Parathyroid adenoma (tissue), 2 donors: ENCODE data around the gene IFRD2.

Source experiments
- H2AFZ ChIP-seq: fragments of 300-600 bp; sonication (generic); one replicate; pipeline ENCODE4 v1.7.0; 2017; ENCODE audit warnings: antibody characterized with exemption, mild to moderate bottlenecking
- H3K27ac ChIP-seq: fragments of 300-600 bp; sonication (generic); one replicate; pipeline ENCODE4 v1.7.0; 2017
- H3K27me3 ChIP-seq: fragments of 300-600 bp; sonication (generic); one replicate; pipeline ENCODE4 v1.7.0; 2017; ENCODE audit warnings: low read length; ENCODE audit not compliant: control insufficient read depth, insufficient read depth
- H3K36me3 ChIP-seq: fragments of 300-600 bp; sonication (generic); one replicate; pipeline ENCODE4 v1.7.0; 2017; ENCODE audit warnings: low read length; ENCODE audit not compliant: control insufficient read depth, insufficient read depth
- H3K4me1 ChIP-seq: fragments of 300-600 bp; sonication (generic); one replicate; pipeline ENCODE4 v1.7.0; 2017; ENCODE audit warnings: control low read depth
- H3K4me2 ChIP-seq: fragments of 300-600 bp; sonication (generic); one replicate; pipeline ENCODE4 v1.7.0; 2017; ENCODE audit warnings: low read length
- H3K4me3 ChIP-seq: fragments of 300-600 bp; sonication (generic); one replicate; pipeline ENCODE4 v1.7.0; 2017; ENCODE audit warnings: low read depth, low read length
- H3K79me2 ChIP-seq: fragments of 300-600 bp; sonication (generic); one replicate; pipeline ENCODE4 v1.7.0; 2017; ENCODE audit warnings: control low read depth
- H3K9ac ChIP-seq: fragments of 300-600 bp; sonication (generic); one replicate; pipeline ENCODE4 v1.7.0; 2017; ENCODE audit warnings: mild to moderate bottlenecking
- H3K9me3 ChIP-seq: fragments of 300-600 bp; sonication (generic); one replicate; pipeline ENCODE4 v1.7.0; 2017; ENCODE audit warnings: low read length; ENCODE audit not compliant: control insufficient read depth
- TF ChIP-seq, protein P1 (sequence below): fragments of 300-600 bp; sonication (generic); IDR thresholded peaks from one replicate; pipeline ENCODE4 v1.7.0; 2017; ENCODE audit warnings: antibody characterized with exemption, mild to moderate bottlenecking
- donor health status: primary hyperparathyroidism.

Gene IFRD2

GRCh38 chr3:50271314-50271936, 20.8 kb downstream of the IFRD2 start:
- no peaks in the 10 kb centered on the region for H3K9me3 ChIP-seq
- TF ChIP-seq, protein P1, sequence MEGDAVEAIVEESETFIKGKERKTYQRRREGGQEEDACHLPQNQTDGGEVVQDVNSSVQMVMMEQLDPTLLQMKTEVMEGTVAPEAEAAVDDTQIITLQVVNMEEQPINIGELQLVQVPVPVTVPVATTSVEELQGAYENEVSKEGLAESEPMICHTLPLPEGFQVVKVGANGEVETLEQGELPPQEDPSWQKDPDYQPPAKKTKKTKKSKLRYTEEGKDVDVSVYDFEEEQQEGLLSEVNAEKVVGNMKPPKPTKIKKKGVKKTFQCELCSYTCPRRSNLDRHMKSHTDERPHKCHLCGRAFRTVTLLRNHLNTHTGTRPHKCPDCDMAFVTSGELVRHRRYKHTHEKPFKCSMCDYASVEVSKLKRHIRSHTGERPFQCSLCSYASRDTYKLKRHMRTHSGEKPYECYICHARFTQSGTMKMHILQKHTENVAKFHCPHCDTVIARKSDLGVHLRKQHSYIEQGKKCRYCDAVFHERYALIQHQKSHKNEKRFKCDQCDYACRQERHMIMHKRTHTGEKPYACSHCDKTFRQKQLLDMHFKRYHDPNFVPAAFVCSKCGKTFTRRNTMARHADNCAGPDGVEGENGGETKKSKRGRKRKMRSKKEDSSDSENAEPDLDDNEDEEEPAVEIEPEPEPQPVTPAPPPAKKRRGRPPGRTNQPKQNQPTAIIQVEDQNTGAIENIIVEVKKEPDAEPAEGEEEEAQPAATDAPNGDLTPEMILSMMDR, result no peak
- H3K36me3 ChIP-seq, result no peaks in the 10 kb centered on the region
- H2AFZ ChIP-seq, result peak overlapping the region; percentile 85
- peaks cover 10% of the 10 kb centered on the region for H3K79me2 ChIP-seq
- H3K27ac ChIP-seq, result peak overlapping the region; percentile 98
- no peaks in the 10 kb centered on the region for H3K27me3 ChIP-seq
- peak overlapping the region; percentile 63 for H3K4me2 ChIP-seq
- H3K4me3 ChIP-seq, result peak overlapping the region; percentile 39
- H3K9ac ChIP-seq, result peak overlapping the region; percentile 81
- peaks cover 66% of the 10 kb centered on the region for H3K4me1 ChIP-seq

GRCh38 chr3:50270422-50271224, 21.6 kb downstream of the IFRD2 start:
- H3K27ac ChIP-seq, result peak overlapping the region; percentile 98
- H3K9ac ChIP-seq, result peak overlapping the region; percentile 81

GRCh38 chr3:50269977-50270413, 22.2 kb downstream of the IFRD2 start:
- no peaks in the 10 kb centered on the region for H3K27me3 ChIP-seq
- H3K79me2 ChIP-seq, result peaks cover 10% of the 10 kb centered on the region
- H3K36me3 ChIP-seq, result no peaks in the 10 kb centered on the region
- H3K9me3 ChIP-seq, result no peaks in the 10 kb centered on the region
- H3K4me1 ChIP-seq, result peaks cover 81% of the 10 kb centered on the region
- H2AFZ ChIP-seq, result no peak overlapping the region
- TF ChIP-seq, protein P1, result no peak
- H3K27ac ChIP-seq, result peak overlapping the region; percentile 98
- H3K9ac ChIP-seq, result no peak overlapping the region
- no peak overlapping the region for H3K4me3 ChIP-seq
- H3K4me2 ChIP-seq, result peak overlapping the region; percentile 63

More at GRCh38 chr3:50270422-50271224, 21.6 kb downstream of the IFRD2 start:
- no peaks in the 10 kb centered on the region for H3K27me3 ChIP-seq
- no peaks in the 10 kb centered on the region for H3K9me3 ChIP-seq
- peak overlapping the region; percentile 63 for H3K4me2 ChIP-seq
- no peaks in the 10 kb centered on the region for H3K36me3 ChIP-seq
- H3K79me2 ChIP-seq, result peaks cover 10% of the 10 kb centered on the region
- TF ChIP-seq, protein P1, result no peak
- H3K4me3 ChIP-seq, result peak overlapping the region; percentile 39
- H2AFZ ChIP-seq, result peak overlapping the region; percentile 85
- H3K4me1 ChIP-seq, result peaks cover 74% of the 10 kb centered on the region

GRCh38 chr3:50269460-50269859, 22.8 kb downstream of the IFRD2 start:
- peak overlapping the region; percentile 35 for H3K9ac ChIP-seq
- peaks cover 10% of the 10 kb centered on the region for H3K79me2 ChIP-seq
- H3K4me1 ChIP-seq, result peaks cover 84% of the 10 kb centered on the region
- peak overlapping the region; percentile 38 for H3K4me3 ChIP-seq
- peak overlapping the region; percentile 98 for H3K27ac ChIP-seq
- H3K4me2 ChIP-seq, result peak overlapping the region; percentile 63
- H3K36me3 ChIP-seq, result no peaks in the 10 kb centered on the region
- H2AFZ ChIP-seq, result peak overlapping the region; percentile 41
- TF ChIP-seq, protein P1, result no peak
- H3K9me3 ChIP-seq, result no peaks in the 10 kb centered on the region
- H3K27me3 ChIP-seq, result no peaks in the 10 kb centered on the region
